ENCODE data around the gene BANP.

The BANP gene

GRCh38 chr16:88071908-88072307, 120.7 kb downstream of the BANP start:
- Histone ChIP-seq H3K9ac (ENCODE audit: low read depth, low read length) (no peak overlapping the region), H3K36me3 (ENCODE audit: insufficient read depth, low read length) (peaks cover 59% of the 10 kb centered on the region), H2AFZ (ENCODE audit: low read depth, low read length) (no peak overlapping the region), H3K9me3 (ENCODE audit: insufficient read depth, low read length, severe bottlenecking) (no peaks in the 10 kb centered on the region), H3K4me2 (ENCODE audit: insufficient read depth, low read length) (no peak overlapping the region), H3K79me2 (ENCODE audit: insufficient read depth, low read length) (no peaks in the 10 kb centered on the region; the same call in 1 of the 2 replicates), H4K20me1 (ENCODE audit: insufficient read depth, low read length) (peaks cover 16% of the 10 kb centered on the region), H3K27me3 (ENCODE audit: insufficient read depth, low read length, poor library complexity) (no peaks in the 10 kb centered on the region), H3K4me1 (ENCODE audit: insufficient read depth, low read length) (no peaks in the 10 kb centered on the region), H3K4me3 (ENCODE audit: low read depth in 1 of 2, low read length in 2 of 2) (no peak overlapping the region), H3K27ac (ENCODE audit: low read length) (no peak overlapping the region)
- DNase-seq (no peak), ATAC-seq (ENCODE audit: insufficient read depth, low read depth) (no peak; the same call in 2 of the 3 replicates)
- TF ChIP-seq CTCF (IDR thresholded peaks at IDR 0.05; ENCODE audit: borderline replicate concordance, extremely low read depth, low read length, poor library complexity, severe bottlenecking), result no peak
- no peak for TF ChIP-seq EZH2 (IDR thresholded peaks at IDR 0.05; ENCODE audit: borderline replicate concordance, low read depth, low read length, severe bottlenecking)

GRCh38 chr16:88072571-88073001, 121.4 kb downstream of the BANP start:
- H4K20me1 ChIP-seq (ENCODE audit: insufficient read depth, low read length), result peaks cover 16% of the 10 kb centered on the region
- H3K9me3 ChIP-seq (ENCODE audit: insufficient read depth, low read length, severe bottlenecking), result no peaks in the 10 kb centered on the region
- peaks cover 66% of the 10 kb centered on the region for H3K36me3 ChIP-seq (ENCODE audit: insufficient read depth, low read length)
- H3K79me2 ChIP-seq (ENCODE audit: insufficient read depth, low read length), result no peaks in the 10 kb centered on the region; the same call in 1 of the 2 replicates
- H3K4me1 ChIP-seq (ENCODE audit: insufficient read depth, low read length), result no peaks in the 10 kb centered on the region
- H3K9ac ChIP-seq (ENCODE audit: low read depth, low read length), result no peak overlapping the region
- ATAC-seq (ENCODE audit: insufficient read depth, low read depth) (no peak), DNase-seq (no peak)
- H2AFZ ChIP-seq (ENCODE audit: low read depth, low read length), result no peak overlapping the region
- H3K4me3 ChIP-seq (ENCODE audit: low read depth in 1 of 2, low read length in 2 of 2), result no peak overlapping the region
- H3K27me3 ChIP-seq (ENCODE audit: insufficient read depth, low read length, poor library complexity), result no peaks in the 10 kb centered on the region
- no peak overlapping the region for H3K27ac ChIP-seq (ENCODE audit: low read length)
- no peak overlapping the region for H3K4me2 ChIP-seq (ENCODE audit: insufficient read depth, low read length)
- TF ChIP-seq CTCF (IDR thresholded peaks at IDR 0.05; ENCODE audit: borderline replicate concordance, extremely low read depth, low read length, poor library complexity, severe bottlenecking) (no peak), EZH2 (IDR thresholded peaks at IDR 0.05; ENCODE audit: borderline replicate concordance, low read depth, low read length, severe bottlenecking) (no peak)

- Histone ChIP-seq H3K4me1 (ENCODE audit: insufficient read depth, low read length) (no peaks in the 10 kb centered on the region), H3K4me3 (ENCODE audit: low read depth in 1 of 2, low read length in 2 of 2) (no peak overlapping the region), H3K36me3 (ENCODE audit: insufficient read depth, low read length) (peaks cover 69% of the 10 kb centered on the region), H3K9ac (ENCODE audit: low read depth, low read length) (no peak overlapping the region), H3K79me2 (ENCODE audit: insufficient read depth, low read length) (no peaks in the 10 kb centered on the region), H3K9me3 (ENCODE audit: insufficient read depth, low read length, severe bottlenecking) (no peaks in the 10 kb centered on the region), H3K27me3 (ENCODE audit: insufficient read depth, low read length, poor library complexity) (no peaks in the 10 kb centered on the region), H4K20me1 (ENCODE audit: insufficient read depth, low read length) (peaks cover 10% of the 10 kb centered on the region), H3K4me2 (ENCODE audit: insufficient read depth, low read length) (no peak overlapping the region), H2AFZ (ENCODE audit: low read depth, low read length) (no peak overlapping the region), H3K27ac (ENCODE audit: low read length) (no peak overlapping the region)
- no peak for TF ChIP-seq EZH2 (IDR thresholded peaks at IDR 0.05; ENCODE audit: borderline replicate concordance, low read depth, low read length, severe bottlenecking)
- TF ChIP-seq CTCF (IDR thresholded peaks at IDR 0.05; ENCODE audit: borderline replicate concordance, extremely low read depth, low read length, poor library complexity, severe bottlenecking), result no peak
- DNase-seq (no peak), ATAC-seq (ENCODE audit: insufficient read depth, low read depth) (no peak)
Measured at GRCh38 chr16:88073201-88073721, 122.0 kb downstream of the BANP start.
